Nephron (organoid): ENCODE results near the gene ZNF519.
A peak's percentile ranks its signal among the peaks of the same experiment; 100 is the strongest.
"Not testable (repeated sequence)": the region's sequence is repeated elsewhere in the genome, so short reads cannot be mapped to it uniquely, and the experiment has no call there.

ENCODE experiments used
- H3K27ac Mint-ChIP-seq, 3 experiments: 2 replicates each; pipeline ENCODE4 v1.8.0; 2020; ENCODE audit warnings: mixed read lengths in 3 of 3, mild to moderate bottlenecking in 2 of 3, moderate library complexity in 1 of 3
- H3K27me3 Mint-ChIP-seq: 2 replicates; pipeline ENCODE4 v1.8.0; 2021; ENCODE audit warnings: low read depth, mild to moderate bottlenecking, moderate library complexity, mixed read lengths
- H3K36me3 Mint-ChIP-seq: 2 replicates; pipeline ENCODE4 v1.8.0; 2020; ENCODE audit warnings: low read depth, mixed read lengths
- H3K4me1 Mint-ChIP-seq: 2 replicates; pipeline ENCODE4 v1.8.0; 2020; ENCODE audit warnings: mixed read lengths
- H3K4me3 Mint-ChIP-seq, 3 experiments: 2 replicates each; pipeline ENCODE4 v1.8.0; 2020; ENCODE audit warnings: mild to moderate bottlenecking in 3 of 3, mixed read lengths in 3 of 3, moderate library complexity in 2 of 3
- H3K9me3 Mint-ChIP-seq: 2 replicates; pipeline ENCODE4 v1.8.0; 2020; ENCODE audit warnings: mixed read lengths
- CTCF ChIP-seq, 3 experiments: fragments of 200-600 bp; sonication (generic); IDR thresholded peaks; one replicate each; pipeline ENCODE4 v1.5.0; 2021; ENCODE audit warnings: antibody characterized with exemption in 3 of 3; ENCODE audit not compliant: unreplicated experiment in 3 of 3

Gene ZNF519

DNA sequence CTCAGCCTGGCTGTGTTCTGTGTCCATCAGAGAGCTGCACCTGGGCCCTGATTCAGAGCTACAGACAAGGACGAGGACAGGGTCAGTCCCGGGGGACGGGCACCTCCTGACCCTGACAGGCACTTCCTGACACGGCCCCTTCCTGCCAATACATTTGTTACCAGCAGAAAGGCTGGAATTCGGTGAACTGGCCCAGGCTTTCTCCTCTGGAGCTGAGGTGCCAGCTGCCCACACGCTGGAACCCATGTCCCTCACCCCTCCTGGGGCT is 12.3 kb upstream of the ZNF519 start:
- no peak for TF ChIP-seq CTCF (IDR thresholded peaks at IDR 0.05; ENCODE audit: unreplicated experiment in 3 of 3)
- no peak overlapping the region for H3K27ac Mint-ChIP-seq
- no peaks in the 10 kb centered on the region for H3K4me1 Mint-ChIP-seq
- H3K27me3 Mint-ChIP-seq, result no peaks in the 10 kb centered on the region
- peaks cover 7% of the 10 kb centered on the region for H3K9me3 Mint-ChIP-seq
- H3K4me3 Mint-ChIP-seq, result no peak overlapping the region
- no peaks in the 10 kb centered on the region for H3K36me3 Mint-ChIP-seq

DNA sequence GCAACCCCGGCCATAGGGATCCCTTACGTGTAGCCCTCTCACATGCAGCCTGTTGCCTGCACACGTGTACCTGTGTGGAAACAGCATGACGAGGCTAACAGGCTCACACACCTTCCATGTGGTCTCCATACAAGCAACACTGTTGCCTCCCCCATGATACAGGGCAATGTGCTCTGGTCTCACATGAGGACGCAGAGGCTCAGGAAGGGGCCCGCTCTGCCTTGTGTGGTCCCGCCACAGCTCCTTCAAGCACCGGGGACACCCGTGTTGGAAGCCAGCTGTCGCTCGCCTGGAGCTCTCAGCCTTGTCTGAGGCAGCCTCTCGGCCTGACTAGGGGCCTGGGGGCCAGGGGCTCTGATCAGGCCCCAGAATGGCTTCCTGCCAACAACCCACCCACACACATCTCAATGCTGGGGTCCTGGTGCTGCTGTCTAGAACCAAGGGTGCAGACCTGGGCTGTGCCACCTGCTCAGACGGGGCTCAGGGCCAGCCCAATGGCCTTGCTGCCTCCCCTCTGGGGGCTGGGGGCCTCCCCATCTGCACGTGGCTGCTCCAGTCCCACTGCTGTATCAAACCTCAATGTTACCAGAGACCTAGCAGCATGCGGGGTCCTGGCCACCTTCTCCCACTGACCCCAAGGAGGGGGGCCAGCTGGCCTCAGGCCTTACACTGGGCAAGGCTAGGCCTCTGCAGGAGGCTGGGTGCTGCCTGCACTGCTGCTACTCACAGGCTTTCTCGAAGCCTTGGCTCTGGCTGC is 11.8 kb upstream of the ZNF519 start:
- not testable (repeated sequence) for H3K4me3 Mint-ChIP-seq, H3K9me3 Mint-ChIP-seq, H3K4me1 Mint-ChIP-seq, H3K36me3 Mint-ChIP-seq, H3K27me3 Mint-ChIP-seq, H3K27ac Mint-ChIP-seq

DNA sequence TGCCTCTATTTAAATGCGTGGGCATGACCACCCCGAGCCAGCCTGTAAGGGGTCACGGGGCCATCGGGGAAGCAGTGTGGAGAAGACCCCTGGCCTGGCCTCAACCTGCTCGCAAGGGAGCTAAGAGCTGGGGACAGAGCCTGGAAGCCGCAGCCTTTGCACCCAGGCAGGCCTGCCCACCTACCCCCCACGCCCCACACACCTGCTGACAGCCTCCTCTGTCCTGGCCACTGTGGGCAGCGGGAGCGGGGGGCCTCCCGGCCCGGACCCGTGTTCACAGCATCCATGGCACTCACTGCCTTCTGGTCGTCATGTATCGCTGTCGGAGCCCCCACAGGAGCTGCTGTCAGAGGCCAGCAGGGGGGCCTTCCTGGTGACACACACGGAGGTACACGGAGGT is 11.2 kb upstream of the ZNF519 start:
- H3K4me3 Mint-ChIP-seq, H3K27ac Mint-ChIP-seq, H3K27me3 Mint-ChIP-seq, H3K4me1 Mint-ChIP-seq, H3K9me3 Mint-ChIP-seq, H3K36me3 Mint-ChIP-seq: not testable (repeated sequence)

- H3K36me3 Mint-ChIP-seq, H3K27me3 Mint-ChIP-seq, H3K27ac Mint-ChIP-seq, H3K4me3 Mint-ChIP-seq, H3K9me3 Mint-ChIP-seq, H3K4me1 Mint-ChIP-seq: not testable (repeated sequence)
Observed at GRCh38 chr18:14142177-14142576, 9.9 kb upstream of the ZNF519 start.

- not testable (repeated sequence) for H3K9me3 Mint-ChIP-seq
Observed at GRCh38 chr18:14139583-14139982, 7.3 kb upstream of the ZNF519 start.

DNA sequence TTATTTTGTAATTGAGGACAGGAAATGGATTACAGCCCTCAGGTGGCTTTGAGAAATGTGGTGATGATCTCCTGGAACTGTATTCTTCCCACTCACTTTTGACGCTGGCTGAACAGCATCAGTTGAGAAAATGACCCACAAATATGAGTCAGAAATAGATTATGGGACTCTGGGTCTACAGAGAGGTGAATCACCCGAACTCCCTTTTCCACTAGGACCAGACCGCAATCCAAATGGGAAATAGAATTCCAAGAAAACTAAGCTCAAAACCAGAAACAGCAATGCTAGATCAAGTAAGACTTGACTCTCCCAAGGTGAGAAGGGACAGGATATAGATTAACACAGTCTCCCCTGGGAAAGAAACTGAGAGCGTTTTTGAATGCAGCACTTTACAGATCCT is 5.7 kb upstream of the ZNF519 start:
- not testable (repeated sequence) for H3K4me1 Mint-ChIP-seq, H3K9me3 Mint-ChIP-seq, H3K27me3 Mint-ChIP-seq, H3K36me3 Mint-ChIP-seq, H3K4me3 Mint-ChIP-seq, H3K27ac Mint-ChIP-seq

More at GRCh38 chr18:14139583-14139982, 7.3 kb upstream of the ZNF519 start:
- H3K4me1 Mint-ChIP-seq, H3K4me3 Mint-ChIP-seq, H3K27ac Mint-ChIP-seq, H3K36me3 Mint-ChIP-seq, H3K27me3 Mint-ChIP-seq: not testable (repeated sequence)

- H3K36me3 Mint-ChIP-seq, result peaks cover 25% of the 10 kb centered on the region
- H3K4me1 Mint-ChIP-seq, H3K9me3 Mint-ChIP-seq, H3K27me3 Mint-ChIP-seq: not testable (repeated sequence)
- peak overlapping the region; percentile 87 to 89 (median 88) for H3K27ac Mint-ChIP-seq
- H3K4me3 Mint-ChIP-seq, result peak overlapping the region; percentile 97 to 98 (median 98)
Observed at GRCh38 chr18:14131696-14132270, 452 bp downstream of the ZNF519 start.

DNA sequence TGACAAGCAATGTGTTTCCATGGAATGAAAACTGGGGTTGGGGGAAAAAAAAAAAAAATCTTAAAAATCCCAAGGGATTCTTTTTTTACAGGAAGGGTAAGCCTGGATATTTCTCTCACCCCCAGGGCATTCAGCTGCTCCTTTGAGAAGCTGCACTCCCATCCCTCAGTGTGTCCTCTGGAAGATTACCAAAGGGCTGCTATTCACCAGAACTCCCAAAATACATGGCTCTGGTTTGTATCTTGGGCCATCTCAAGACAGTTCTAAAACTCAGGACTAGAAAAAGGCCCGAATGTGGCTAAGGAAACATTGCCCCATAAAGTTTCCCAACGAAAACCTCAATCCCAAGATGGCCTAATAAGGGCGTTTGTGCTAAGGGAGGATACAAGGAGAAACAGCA is 1.4 kb downstream of the ZNF519 start:
- peak overlapping the region in 1 of 3 experiments; percentile 46 for H3K27ac Mint-ChIP-seq
- not testable (repeated sequence) for H3K4me1 Mint-ChIP-seq, H3K9me3 Mint-ChIP-seq, H3K27me3 Mint-ChIP-seq
- peaks cover 31% of the 10 kb centered on the region for H3K36me3 Mint-ChIP-seq
- peak overlapping the region; percentile 97 to 98 (median 98) for H3K4me3 Mint-ChIP-seq

GRCh38 chr18:14124689-14125088 is 7.5 kb downstream of the ZNF519 start:
- no peak for TF ChIP-seq CTCF (IDR thresholded peaks at IDR 0.05; ENCODE audit: unreplicated experiment in 3 of 3)
- H3K4me3 Mint-ChIP-seq, result no peak overlapping the region
- peaks cover 2% of the 10 kb centered on the region for H3K9me3 Mint-ChIP-seq
- no peaks in the 10 kb centered on the region for H3K27me3 Mint-ChIP-seq
- no peak overlapping the region for H3K27ac Mint-ChIP-seq
- H3K36me3 Mint-ChIP-seq, result peaks cover 70% of the 10 kb centered on the region
- H3K4me1 Mint-ChIP-seq, result no peaks in the 10 kb centered on the region
